GM21526 (cell line): ENCODE data around the gene CABP4.

Experiments used
- ATAC-seq: cut with Tn5 transposase; IDR thresholded peaks from one replicate; pipeline ENCODE4 v1.9.1; 2021; ENCODE audit warnings: moderate library complexity; ENCODE audit not compliant: unreplicated experiment, low FRiP score

CABP4 gene

GRCh38 chr11:67455054-67455453, at the start of gene CABP4:
CABP4 (plus strand) TSS chr11:67455354; CDS start chr11:67455424, 70 bp downstream.
- ATAC-seq = no peak

- ATAC-seq = no peak
Observed at GRCh38 chr11:67405688-67406339, 49.3 kb upstream of the CABP4 start.

- ATAC-seq = no peak
Observed at GRCh38 chr11:67406420-67406968, 48.7 kb upstream of the CABP4 start.

GRCh38 chr11:67406969-67407687, 48.0 kb upstream of the CABP4 start:
- no peak for ATAC-seq

GRCh38 chr11:67407688-67408163, 47.4 kb upstream of the CABP4 start:
- no peak for ATAC-seq

GRCh38 chr11:67408437-67409200, 46.5 kb upstream of the CABP4 start:
- no peak for ATAC-seq

- no peak for ATAC-seq
Observed at GRCh38 chr11:67409261-67409666, 45.9 kb upstream of the CABP4 start.

- no peak for ATAC-seq
Observed at GRCh38 chr11:67409781-67410368, 45.3 kb upstream of the CABP4 start.

GRCh38 chr11:67410369-67410831, 44.8 kb upstream of the CABP4 start:
- no peak for ATAC-seq

GRCh38 chr11:67410984-67411784, 44.0 kb upstream of the CABP4 start:
- no peak for ATAC-seq

- no peak for ATAC-seq
Observed at GRCh38 chr11:67411785-67412152, 43.4 kb upstream of the CABP4 start.

- no peak for ATAC-seq
Observed at GRCh38 chr11:67412495-67413179, 42.5 kb upstream of the CABP4 start.

- no peak for ATAC-seq
Observed at GRCh38 chr11:67413266-67413849, 41.8 kb upstream of the CABP4 start.

- no peak for ATAC-seq
Observed at GRCh38 chr11:67415501-67416304, 39.5 kb upstream of the CABP4 start, which contains the start of gene CARNS1. CARNS1 (plus strand) TSS chr11:67415678; CDS start chr11:67416200, 522 bp downstream.

GRCh38 chr11:67416416-67417335, 38.5 kb upstream of the CABP4 start:
- no peak for ATAC-seq

- ATAC-seq = no peak
Observed at GRCh38 chr11:67417425-67417824, 37.7 kb upstream of the CABP4 start.
